Endometrium (tissue), 2 donors: ENCODE measurements around the gene ERVW-1.
"Not testable (repeated sequence)": the region's sequence is repeated elsewhere in the genome, so short reads cannot be mapped to it uniquely, and the experiment has no call there.

Experiments
- FAIRE-seq: peaks from 2 replicates; lab custom pipeline; 2012; peaks lifted over from hg19 to GRCh38; lab: Jason Lieb, UNC
- donor health status: control.
- donor health status: control.

Gene ERVW-1

GRCh38 chr7:92468589-92468988 lies 9.2 kb downstream of the ERVW-1 start:
- FAIRE-seq = not testable (repeated sequence)

- no peak for FAIRE-seq
These were observed 11.1 kb downstream of the ERVW-1 start for GRCh38 chr7:92466682-92467081.

GRCh38 chr7:92464515-92464914 lies 13.2 kb downstream of the ERVW-1 start:
- FAIRE-seq = no peak

GRCh38 chr7:92462560-92462959 lies 15.2 kb downstream of the ERVW-1 start:
- FAIRE-seq = no peak

- FAIRE-seq = no peak
These were observed 16.4 kb downstream of the ERVW-1 start for GRCh38 chr7:92461027-92462003.

- FAIRE-seq = no peak
These were observed 17.2 kb downstream of the ERVW-1 start for GRCh38 chr7:92460510-92460909.

GRCh38 chr7:92460109-92460508 lies 17.6 kb downstream of the ERVW-1 start:
- FAIRE-seq = no peak

GRCh38 chr7:92456236-92456635 lies 21.5 kb downstream of the ERVW-1 start:
- FAIRE-seq = no peak

- FAIRE-seq = no peak
These were observed 26.1 kb downstream of the ERVW-1 start for GRCh38 chr7:92451645-92452044.

GRCh38 chr7:92448205-92448747 lies 29.5 kb downstream of the ERVW-1 start:
- no peak for FAIRE-seq

- no peak for FAIRE-seq
These were observed 30.2 kb downstream of the ERVW-1 start, which contains the start of gene GATAD1 for GRCh38 chr7:92447345-92448204. Gene GATAD1 (plus strand): TSS chr7:92447482. CDS start chr7:92447730, 248 bp downstream.

- FAIRE-seq = peak; percentile 75
These were observed 30.8 kb downstream of the ERVW-1 start for GRCh38 chr7:92446869-92447344.

- FAIRE-seq = not testable (repeated sequence)
These were observed 35.0 kb downstream of the ERVW-1 start for GRCh38 chr7:92442720-92443119.

- no peak for FAIRE-seq
These were observed 39.7 kb downstream of the ERVW-1 start for GRCh38 chr7:92437956-92438491.

GRCh38 chr7:92436612-92437445 lies 40.9 kb downstream of the ERVW-1 start:
- no peak for FAIRE-seq

- FAIRE-seq = no peak
These were observed 42.2 kb downstream of the ERVW-1 start for GRCh38 chr7:92435542-92435941.

- FAIRE-seq = no peak
These were observed 44.7 kb downstream of the ERVW-1 start for GRCh38 chr7:92433019-92433418.

- FAIRE-seq = no peak
These were observed 45.3 kb downstream of the ERVW-1 start for GRCh38 chr7:92432299-92432946.

GRCh38 chr7:92427193-92427592 lies 50.6 kb downstream of the ERVW-1 start:
- FAIRE-seq = no peak

GRCh38 chr7:92425311-92425947 lies 52.3 kb downstream of the ERVW-1 start:
- FAIRE-seq = no peak
